ENCODE results near the gene ASF1B.
"Not testable (repeated sequence)": the region's sequence is repeated elsewhere in the genome, so short reads cannot be mapped to it uniquely, and the experiment has no call there.

ASF1B gene

GRCh38 chr19:14136509-14137281, at the start of gene ASF1B:
TSS of gene ASF1B (minus strand) at chr19:14136589. CDS start at chr19:14136456, 133 bp downstream.
- DNase-seq (ENCODE audit: low spot score) = peak; percentile 99
- peak; percentile 86 for FAIRE-seq

DNA sequence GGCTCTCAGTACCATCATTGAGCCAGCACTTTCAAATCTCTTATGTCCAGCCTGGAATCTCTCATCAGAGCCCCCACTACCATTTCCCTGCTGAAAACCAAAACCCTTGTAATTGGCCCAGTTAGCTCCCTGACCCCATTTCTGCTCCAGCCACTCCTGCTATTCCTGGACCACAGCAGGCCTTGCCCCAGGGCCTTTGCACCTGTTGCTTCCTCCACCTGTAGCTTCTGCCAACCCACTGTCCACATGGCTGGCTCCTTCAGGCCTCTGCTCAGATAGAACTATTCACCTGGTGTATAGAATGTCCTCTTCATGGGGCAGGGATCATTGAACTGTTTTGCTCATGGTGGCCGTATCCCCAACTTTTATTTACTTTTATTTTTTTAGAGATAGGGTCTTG, 49.3 kb upstream of the ASF1B start:
- DNase-seq (ENCODE audit: low spot score); FAIRE-seq: not testable (repeated sequence)

- DNase-seq (ENCODE audit: low spot score) (no peak), FAIRE-seq (no peak)
These were observed 48.8 kb upstream of the ASF1B start for GRCh38 chr19:14185158-14185557.

- no peak for FAIRE-seq
- no peak for DNase-seq (ENCODE audit: low spot score)
These were observed 47.5 kb upstream of the ASF1B start for GRCh38 chr19:14183741-14184350.

DNA sequence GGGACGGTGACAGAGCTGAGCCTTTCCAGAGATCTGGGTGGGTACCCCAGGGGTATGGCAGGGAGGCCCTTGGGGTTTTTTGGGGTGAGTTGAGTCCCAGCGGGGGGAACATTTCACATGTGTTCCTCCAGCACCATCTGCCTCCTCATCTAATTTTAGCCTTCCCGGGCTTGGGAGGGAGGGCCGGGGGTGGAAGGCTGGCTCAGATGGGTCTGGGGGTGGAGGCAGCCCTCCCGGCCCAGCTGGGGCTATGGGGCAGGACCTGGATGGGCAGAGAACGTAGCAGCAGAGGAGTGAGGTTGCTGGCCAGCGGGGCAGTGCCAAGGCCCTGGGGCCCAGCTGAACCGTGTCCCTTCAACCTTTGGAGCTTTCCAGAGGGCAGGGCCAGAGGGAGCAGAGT, 46.1 kb upstream of the ASF1B start:
- DNase-seq (ENCODE audit: low spot score) (no peak), FAIRE-seq (no peak)

DNA sequence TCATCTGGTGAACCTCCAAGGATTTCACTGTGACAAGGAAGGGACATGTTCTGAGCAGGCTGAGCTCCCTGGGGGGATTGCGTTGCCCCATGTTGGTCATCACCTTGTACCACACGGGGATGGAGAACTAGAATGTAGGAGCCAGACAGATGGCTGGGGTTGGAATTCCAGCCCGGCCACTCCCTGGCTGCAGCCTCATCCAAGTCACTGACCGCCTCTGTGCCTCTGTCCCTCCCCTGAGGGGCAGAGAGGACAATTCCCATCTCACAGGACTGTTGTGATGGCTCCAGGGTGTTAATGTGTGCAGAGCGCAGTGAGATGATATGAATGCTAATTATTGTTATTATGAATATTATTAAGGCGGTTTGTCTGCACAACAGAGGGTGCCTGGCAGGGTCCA, 45.5 kb upstream of the ASF1B start:
- no peak for DNase-seq (ENCODE audit: low spot score)
- FAIRE-seq = no peak

GRCh38 chr19:14181199-14181598, 44.8 kb upstream of the ASF1B start:
- not testable (repeated sequence) for FAIRE-seq; DNase-seq (ENCODE audit: low spot score)

DNA sequence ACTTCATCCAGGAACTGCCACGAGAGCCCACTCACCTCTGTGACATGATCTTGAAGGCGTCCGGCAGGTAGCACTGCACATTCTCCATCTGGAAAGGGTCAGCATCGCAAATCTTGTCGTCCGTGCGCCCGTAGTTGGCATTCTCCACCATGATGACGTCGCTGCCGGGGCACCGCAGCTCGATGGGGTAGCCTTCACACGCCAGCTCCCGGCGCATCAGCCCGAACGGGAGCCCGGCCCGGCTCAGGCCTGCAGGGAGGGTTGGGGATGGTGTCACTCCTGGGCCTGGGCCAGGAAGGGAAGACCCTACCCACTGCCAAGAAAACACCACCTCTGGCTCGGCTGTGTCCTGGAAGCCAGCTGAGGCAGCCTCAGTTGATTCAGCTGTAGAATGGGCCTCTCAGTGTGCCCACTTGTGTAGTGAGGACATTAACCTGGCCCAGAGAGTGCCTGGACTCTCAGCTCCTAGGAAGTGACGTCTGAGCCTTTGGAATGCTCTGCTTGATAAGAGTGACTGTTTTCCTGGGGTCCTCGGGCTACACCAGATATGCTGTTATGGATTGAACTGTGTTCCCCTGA, 41.2 kb upstream of the ASF1B start:
- FAIRE-seq (no peak), DNase-seq (ENCODE audit: low spot score) (no peak)

GRCh38 chr19:14175351-14175792, 39.0 kb upstream of the ASF1B start:
- no peak for FAIRE-seq
- no peak for DNase-seq (ENCODE audit: low spot score)

DNA sequence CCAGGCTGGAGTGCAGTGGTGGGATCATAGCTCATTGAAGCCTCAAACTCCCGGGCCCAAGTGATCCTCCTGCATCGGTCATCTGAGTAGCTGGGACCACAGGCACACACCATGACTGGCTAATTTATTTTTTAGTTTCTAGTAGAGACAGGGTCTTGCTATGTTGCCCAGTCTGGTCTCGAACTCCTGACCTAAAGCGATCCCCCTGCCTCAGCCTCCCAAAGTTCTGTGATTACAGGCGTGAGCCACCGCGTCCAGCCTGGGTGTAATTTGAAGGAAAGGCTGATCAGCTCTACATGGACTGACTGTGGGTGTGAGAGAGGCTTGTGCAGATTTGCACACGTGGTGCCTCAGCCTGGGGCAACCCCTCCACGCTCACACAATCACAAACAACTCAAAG, 38.5 kb upstream of the ASF1B start:
- no peak for FAIRE-seq

GRCh38 chr19:14168993-14169392, 32.6 kb upstream of the ASF1B start:
- DNase-seq (ENCODE audit: low spot score) = no peak
- no peak for FAIRE-seq

More for the DNA sequence above, 38.5 kb upstream of the ASF1B start:
- no peak for DNase-seq (ENCODE audit: low spot score)

DNA sequence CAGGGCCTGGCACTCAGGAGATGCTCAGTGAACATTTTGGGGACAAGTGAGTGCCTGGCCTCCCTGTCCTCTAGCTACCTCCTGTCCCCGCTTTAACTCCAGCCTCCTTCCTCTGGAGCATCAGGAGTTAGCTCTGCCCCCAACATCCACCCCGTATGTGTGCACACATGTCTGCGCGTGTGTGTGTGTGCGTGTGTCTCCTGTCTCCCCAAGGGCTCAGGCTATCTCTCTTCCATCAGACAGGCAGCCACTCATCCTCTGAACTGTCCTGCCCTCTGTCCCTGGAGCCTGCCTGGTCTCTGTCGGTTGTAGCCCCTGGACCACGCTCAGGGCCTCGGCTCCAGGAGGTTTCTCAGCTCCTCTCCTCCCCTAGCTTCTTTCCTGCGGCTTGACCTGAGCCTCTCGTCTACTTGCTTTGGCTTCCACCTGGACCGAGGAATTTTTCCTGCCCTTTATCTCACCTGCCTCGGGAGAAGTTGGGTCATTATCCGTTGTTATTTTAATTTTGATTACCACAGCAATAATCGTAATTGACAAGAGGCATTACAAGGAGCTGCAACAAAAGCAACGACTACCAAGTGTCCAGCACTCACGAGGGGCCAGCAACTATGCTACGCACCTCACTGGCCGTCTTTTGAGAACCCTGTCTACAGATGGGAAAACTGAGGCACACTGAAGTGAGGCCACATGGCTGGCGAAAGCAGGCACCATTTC, 32.0 kb upstream of the ASF1B start:
- FAIRE-seq (no peak), DNase-seq (ENCODE audit: low spot score) (no peak)

GRCh38 chr19:14167576-14168138, 31.3 kb upstream of the ASF1B start:
- no peak for DNase-seq (ENCODE audit: low spot score)
- FAIRE-seq = no peak

- DNase-seq (ENCODE audit: low spot score) = no peak
- no peak for FAIRE-seq
These were observed 30.7 kb upstream of the ASF1B start for GRCh38 chr19:14166999-14167575.

GRCh38 chr19:14165990-14166830, 29.8 kb upstream of the ASF1B start:
- FAIRE-seq (no peak), DNase-seq (ENCODE audit: low spot score) (no peak)

DNA sequence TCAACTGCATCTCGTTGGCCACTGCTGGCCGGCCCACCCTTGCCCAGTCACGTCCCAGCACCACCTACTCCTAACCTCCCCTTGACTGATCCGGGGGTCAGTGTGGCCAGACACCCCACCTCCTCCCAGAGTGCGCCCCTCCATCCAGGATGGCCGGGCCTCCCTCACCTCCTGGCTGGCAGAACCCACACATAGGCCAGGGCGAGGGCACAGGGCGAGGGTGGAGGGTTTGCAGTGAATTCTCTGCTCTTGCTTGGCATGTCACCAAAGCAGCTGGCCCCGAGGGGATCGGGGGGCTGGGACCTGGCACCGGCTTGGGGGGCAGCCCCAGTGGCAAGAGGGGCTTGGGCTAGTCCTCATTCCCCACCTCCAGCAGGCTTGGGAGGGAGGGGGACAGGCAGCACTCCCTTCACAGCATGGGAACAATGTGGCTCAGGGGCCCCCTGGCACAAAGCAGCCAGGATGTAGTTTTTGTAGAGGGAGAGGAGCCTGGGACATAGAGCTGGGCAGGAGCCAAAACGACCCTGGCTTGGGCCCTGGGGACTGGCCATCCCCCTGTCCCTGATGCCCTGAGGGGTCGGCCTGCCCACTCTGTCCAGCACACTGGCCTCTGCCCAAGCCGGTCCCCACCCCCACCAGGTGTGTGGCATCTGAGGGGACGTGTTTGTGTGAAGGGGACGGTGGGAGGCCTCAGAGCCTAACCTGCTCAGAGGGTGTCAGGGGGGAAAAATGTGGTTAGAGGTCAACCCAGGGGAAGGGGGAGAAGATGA, 28.5 kb upstream of the ASF1B start:
- no peak for FAIRE-seq
- DNase-seq (ENCODE audit: low spot score) = no peak

DNA sequence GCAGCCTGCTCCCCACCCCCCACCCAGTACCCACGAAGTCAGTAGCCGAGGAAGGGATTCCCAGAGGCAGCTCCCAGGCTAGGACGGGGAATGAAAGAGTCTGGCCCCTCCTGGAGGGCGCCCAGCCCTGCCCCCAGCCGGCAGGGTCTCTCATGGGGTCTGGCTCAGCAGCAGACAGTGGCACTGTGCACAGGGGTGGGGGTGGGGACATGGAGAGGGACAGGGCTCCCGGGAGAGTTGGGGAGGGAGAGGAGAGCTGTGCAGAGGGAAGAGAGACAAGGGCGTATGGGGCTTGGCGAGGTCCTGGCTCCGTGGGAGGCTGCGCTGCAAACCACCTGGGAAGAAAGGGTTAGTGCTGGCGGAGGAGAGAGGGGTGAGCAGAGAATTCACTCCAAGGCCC, 27.7 kb upstream of the ASF1B start:
- DNase-seq (ENCODE audit: low spot score) (no peak), FAIRE-seq (no peak)

GRCh38 chr19:14162871-14163297, 26.5 kb upstream of the ASF1B start:
- FAIRE-seq = no peak
- DNase-seq (ENCODE audit: low spot score) = no peak

DNA sequence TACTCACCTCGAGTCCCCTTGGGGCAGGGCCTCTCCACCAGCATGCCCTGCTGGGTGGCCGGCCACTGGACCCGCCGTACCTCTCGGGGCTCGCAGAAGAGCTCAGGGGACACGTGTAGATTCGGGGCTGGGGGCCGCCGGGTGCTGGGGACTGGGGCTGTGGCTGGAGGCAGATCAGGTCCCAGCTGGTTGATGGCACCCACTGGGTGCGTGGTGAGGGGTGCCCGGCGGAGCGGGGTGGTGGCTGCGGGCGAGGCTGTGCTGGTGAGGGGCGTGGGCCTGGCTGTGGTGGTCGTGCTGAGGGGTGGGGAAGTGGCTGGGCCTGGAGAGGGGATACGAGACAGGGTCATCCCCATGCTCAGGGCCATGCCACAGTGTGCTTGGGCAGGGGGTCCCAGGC, 24.9 kb upstream of the ASF1B start:
- FAIRE-seq (no peak), DNase-seq (ENCODE audit: low spot score) (no peak)

All from RCC 7860 (cell line).